OCI-LY1 (cell line): Measurements from ENCODE around the gene OLA1.

ENCODE experiments used
- H2AFZ ChIP-seq: fragments of 200-600 bp; sonication (generic), shearing (Covaris generic); 2 replicates; pipeline ENCODE4 v1.6.0; 2014; ENCODE audit warnings: antibody characterized with exemption, mild to moderate bottlenecking, low read length
- H3F3A ChIP-seq: fragments of 200-600 bp; sonication (generic), shearing (Covaris generic); 2 replicates; pipeline ENCODE4 v1.6.0; 2014; ENCODE audit warnings: mild to moderate bottlenecking, antibody characterized with exemption, low read length, moderate library complexity; ENCODE audit not compliant: insufficient read depth
- H3K27ac ChIP-seq: fragments of 200-600 bp; sonication (generic); 2 replicates; pipeline ENCODE4 v1.5.1; 2014; ENCODE audit warnings: low read length, mixed run types, mild to moderate bottlenecking, low read depth; ENCODE audit not compliant: poor library complexity, severe bottlenecking
- H3K27me3 ChIP-seq: fragments of 200-600 bp; sonication (generic); 2 replicates; pipeline ENCODE4 v1.6.0; 2014; ENCODE audit warnings: antibody characterized with exemption, mild to moderate bottlenecking, low read length, moderate library complexity; ENCODE audit not compliant: insufficient read depth
- H3K36me3 ChIP-seq: fragments of 200-600 bp; sonication (generic); 2 replicates; pipeline ENCODE4 v1.6.1; 2014; ENCODE audit warnings: mild to moderate bottlenecking, antibody characterized with exemption, low read length, moderate library complexity, mixed read lengths; ENCODE audit not compliant: insufficient read depth
- H3K4me1 ChIP-seq: fragments of 200-600 bp; sonication (generic); 2 replicates; pipeline ENCODE4 v1.5.1; 2014; ENCODE audit warnings: mild to moderate bottlenecking, low read length, moderate library complexity; ENCODE audit not compliant: insufficient read depth, severe bottlenecking
- H3K4me2 ChIP-seq: fragments of 200-600 bp; sonication (generic), shearing (Covaris generic); 2 replicates; pipeline ENCODE4 v1.6.1; 2014; ENCODE audit warnings: low read length
- H3K4me3 ChIP-seq: fragments of 200-600 bp; sonication (generic); 2 replicates; pipeline ENCODE4 v1.5.1; 2014; ENCODE audit warnings: low read length, low read depth, mild to moderate bottlenecking, mixed read lengths; ENCODE audit not compliant: poor library complexity, severe bottlenecking
- H3K79me2 ChIP-seq: fragments of 200-600 bp; shearing (Covaris generic); 2 replicates; pipeline ENCODE4 v1.6.1; 2016; ENCODE audit warnings: mixed run types, low read length, mixed read lengths; ENCODE audit not compliant: insufficient read depth
- H3K9ac ChIP-seq: fragments of 200-600 bp; sonication (generic), shearing (Covaris generic); 2 replicates; pipeline ENCODE4 v1.6.1; 2014; ENCODE audit warnings: mild to moderate bottlenecking, low read length, mixed read lengths
- H3K9me2 ChIP-seq: fragments of 200-600 bp; sonication (generic), shearing (Covaris generic); 2 replicates; pipeline ENCODE4 v1.6.1; 2014; ENCODE audit warnings: low read depth, mild to moderate bottlenecking, low read length, mixed read lengths
- H3K9me3 ChIP-seq: fragments of 200-600 bp; shearing (Covaris generic); 2 replicates; pipeline ENCODE4 v1.6.1; 2014; ENCODE audit warnings: low read length, mixed read lengths
- H4K20me1 ChIP-seq: fragments of 200-600 bp; sonication (generic), shearing (Covaris generic); 2 replicates; pipeline ENCODE4 v1.6.0; 2016; ENCODE audit warnings: mild to moderate bottlenecking, low read length; ENCODE audit not compliant: insufficient read depth
- CTCF ChIP-seq: fragments of 200-600 bp; sonication (generic), shearing (Covaris generic); IDR thresholded peaks from 2 replicates; pipeline ENCODE4 v1.5.1; 2017; ENCODE audit warnings: mild to moderate bottlenecking, antibody characterized with exemption, low read length, moderate library complexity, mixed read lengths
- EZH2 ChIP-seq: fragments of 200-600 bp; sonication (generic), shearing (Covaris generic); IDR thresholded peaks from 2 replicates; pipeline ENCODE4 v1.8.0; 2017; ENCODE audit warnings: borderline replicate concordance, mixed run types, mild to moderate bottlenecking, antibody characterized with exemption, low read length, moderate library complexity, mixed read lengths

OLA1 gene

GRCh38 chr2:174076975-174077374, 171.4 kb downstream of the OLA1 start:
- H3K4me1 ChIP-seq: peaks cover 8% of the 10 kb centered on the region
- H3K9ac ChIP-seq: no peak overlapping the region
- H3F3A ChIP-seq: no peaks in the 10 kb centered on the region
- H3K4me2 ChIP-seq: no peak overlapping the region
- TF ChIP-seq CTCF (no peak), EZH2 (no peak)
- no peaks in the 10 kb centered on the region for H3K79me2 ChIP-seq
- H3K27ac ChIP-seq: no peak overlapping the region
- no peaks in the 10 kb centered on the region for H4K20me1 ChIP-seq
- H2AFZ ChIP-seq: no peak overlapping the region
- H3K9me2 ChIP-seq: no peaks in the 10 kb centered on the region
- H3K4me3 ChIP-seq: no peak overlapping the region
- peaks cover 19% of the 10 kb centered on the region for H3K36me3 ChIP-seq
- H3K9me3 ChIP-seq: no peaks in the 10 kb centered on the region
- H3K27me3 ChIP-seq: no peaks in the 10 kb centered on the region

GRCh38 chr2:174076040-174076439, 172.3 kb downstream of the OLA1 start:
- no peaks in the 10 kb centered on the region for H3K9me3 ChIP-seq
- no peak overlapping the region for H2AFZ ChIP-seq
- no peaks in the 10 kb centered on the region for H4K20me1 ChIP-seq
- no peak overlapping the region for H3K9ac ChIP-seq
- no peak overlapping the region for H3K4me3 ChIP-seq
- H3K79me2 ChIP-seq: no peaks in the 10 kb centered on the region
- no peak overlapping the region for H3K4me2 ChIP-seq
- TF ChIP-seq CTCF: no peak
- TF ChIP-seq EZH2: no peak
- H3K27ac ChIP-seq: no peak overlapping the region
- H3K36me3 ChIP-seq: peaks cover 19% of the 10 kb centered on the region
- H3K27me3 ChIP-seq: no peaks in the 10 kb centered on the region
- H3K9me2 ChIP-seq: no peaks in the 10 kb centered on the region
- H3K4me1 ChIP-seq: peaks cover 10% of the 10 kb centered on the region
- no peaks in the 10 kb centered on the region for H3F3A ChIP-seq

- Histone ChIP-seq H3K4me2 (no peak overlapping the region), H3K27ac (no peak overlapping the region), H2AFZ (no peak overlapping the region), H3K4me1 (peaks cover 10% of the 10 kb centered on the region), H3F3A (no peaks in the 10 kb centered on the region), H4K20me1 (no peaks in the 10 kb centered on the region), H3K9me3 (no peaks in the 10 kb centered on the region), H3K27me3 (no peaks in the 10 kb centered on the region), H3K79me2 (no peaks in the 10 kb centered on the region), H3K9ac (no peak overlapping the region), H3K4me3 (no peak overlapping the region), H3K36me3 (peaks cover 19% of the 10 kb centered on the region), H3K9me2 (no peaks in the 10 kb centered on the region)
- TF ChIP-seq EZH2 (no peak), CTCF (no peak)
Measured at GRCh38 chr2:174074831-174075230, 173.5 kb downstream of the OLA1 start.
